HAP-1 (cell line): Measurements from ENCODE around the gene SUSD3.

Experiments used
- DNase-seq, 2 experiments: peaks; one replicate each; pipeline ENCODE4 v3.0.0-alpha.2; 2016 to 2020; ENCODE audit warnings: low spot score in 2 of 2
- H3K27me3 ChIP-seq: fragments of 250-450 bp; sonication (Bioruptor Pico); 2 replicates; pipeline ENCODE4 v1.5.1; 2020; ENCODE audit warnings: low read depth, mild to moderate bottlenecking, moderate library complexity
- H3K36me3 ChIP-seq: fragments of 250-450 bp; sonication (Bioruptor Pico); replicated peaks from 2 replicates; pipeline ENCODE4 v1.5.1; 2020; ENCODE audit warnings: mild to moderate bottlenecking
- H3K4me1 ChIP-seq: fragments of 250-450 bp; sonication (Bioruptor Pico); 2 replicates; pipeline ENCODE4 v1.5.1; 2020; ENCODE audit warnings: mild to moderate bottlenecking
- H3K4me3 ChIP-seq: fragments of 250-450 bp; sonication (Bioruptor Pico); 2 replicates; pipeline ENCODE4 v1.5.1; 2020; ENCODE audit warnings: mild to moderate bottlenecking, moderate library complexity
- H3K9me3 ChIP-seq: fragments of 250-450 bp; sonication (Bioruptor Pico); 2 replicates; pipeline ENCODE4 v1.5.1; 2020; ENCODE audit warnings: mild to moderate bottlenecking, moderate library complexity
- in situ Hi-C: fragments of 300-500 bp; cut with MboI; formaldehyde crosslinking; loops from 3 replicates; pipeline ENCODE4 v1.14.3; 2020; ENCODE audit warnings: low sequenced_read_pairs, inconsistent platforms, mixed read lengths

The SUSD3 gene

DNA sequence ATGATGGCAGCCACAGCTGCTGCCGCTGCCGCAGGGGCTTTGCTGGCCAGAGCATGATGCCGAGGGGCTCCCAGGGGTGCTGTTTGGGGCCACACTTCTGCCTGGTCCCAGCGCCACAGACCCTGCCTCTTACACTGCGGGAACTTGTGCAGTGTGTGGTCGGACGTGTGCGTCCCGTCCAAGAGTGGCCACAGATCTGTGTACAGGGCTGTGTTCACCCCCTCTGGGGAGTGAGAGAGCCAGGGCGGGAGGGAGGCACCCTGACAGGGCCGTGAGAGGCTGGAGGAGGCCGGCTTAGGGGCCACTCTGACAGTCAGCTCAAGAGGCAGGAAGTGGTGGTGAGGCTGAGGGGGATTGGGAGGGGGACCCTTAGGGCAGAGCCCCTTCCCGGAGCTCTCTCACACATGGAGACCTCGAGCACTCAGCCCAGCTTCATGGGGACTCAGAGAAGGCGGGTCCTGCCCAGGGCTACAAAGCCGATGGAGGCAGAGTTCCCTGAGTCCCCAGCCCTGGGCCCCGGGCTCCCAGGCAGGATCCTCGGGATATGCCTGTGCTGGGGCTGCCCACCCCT is 24.4 kb downstream of the SUSD3 start:
- Histone ChIP-seq H3K4me1 (no peaks in the 10 kb centered on the region), H3K4me3 (no peak overlapping the region), H3K9me3 (no peaks in the 10 kb centered on the region), H3K36me3 (no peaks in the 10 kb centered on the region), H3K27me3 (no peaks in the 10 kb centered on the region)
- DNase-seq, result no peak
- in situ Hi-C loops, result no loop called here

DNA sequence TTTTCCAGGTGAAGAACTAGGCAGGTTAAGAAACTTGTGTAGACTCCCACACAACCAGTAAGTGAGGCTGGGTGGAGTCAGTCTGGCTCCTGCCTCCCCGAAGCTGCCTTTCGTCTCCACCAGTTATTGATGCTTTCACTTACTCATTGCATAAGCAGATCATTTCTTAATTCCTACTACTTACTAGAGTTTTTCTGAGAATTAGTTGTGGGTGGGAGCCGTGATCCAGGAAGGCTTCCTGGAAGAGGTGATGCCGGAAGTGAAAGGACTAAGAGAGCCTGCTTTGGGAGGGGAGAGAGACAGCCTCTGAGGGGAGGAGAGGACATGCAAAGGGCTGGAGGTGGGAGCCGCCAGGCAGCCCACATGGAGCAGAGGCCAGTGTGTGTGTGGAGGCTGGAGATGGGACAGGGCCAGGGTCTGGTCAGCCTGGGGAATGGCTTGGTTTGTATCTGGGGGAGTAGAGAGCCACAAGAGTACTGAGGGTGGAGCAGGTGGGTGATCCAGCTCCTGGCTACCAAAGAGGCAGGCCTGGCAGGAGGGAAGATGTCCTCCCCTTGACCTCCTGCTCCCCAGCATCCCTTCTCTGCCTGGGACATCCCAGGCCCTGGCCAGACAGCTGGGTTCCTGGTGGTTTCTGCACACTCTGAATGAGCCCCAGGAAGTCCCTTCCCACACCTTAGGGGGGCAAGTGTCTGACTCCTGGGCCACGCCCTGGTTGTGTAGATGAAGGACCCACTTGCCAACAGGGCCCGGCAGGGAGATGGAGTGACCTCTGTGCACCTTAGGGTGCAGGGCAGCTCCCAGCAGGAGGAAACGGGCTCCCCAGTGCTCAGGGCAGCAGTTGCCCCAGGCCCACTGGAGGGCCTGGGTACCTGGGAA is 25.3 kb downstream of the SUSD3 start:
- Histone ChIP-seq H3K36me3 (no peaks in the 10 kb centered on the region), H3K9me3 (no peaks in the 10 kb centered on the region), H3K4me1 (no peaks in the 10 kb centered on the region), H3K27me3 (no peaks in the 10 kb centered on the region), H3K4me3 (no peak overlapping the region)
- in situ Hi-C loops, result no loop called here
- no peak for DNase-seq

DNA sequence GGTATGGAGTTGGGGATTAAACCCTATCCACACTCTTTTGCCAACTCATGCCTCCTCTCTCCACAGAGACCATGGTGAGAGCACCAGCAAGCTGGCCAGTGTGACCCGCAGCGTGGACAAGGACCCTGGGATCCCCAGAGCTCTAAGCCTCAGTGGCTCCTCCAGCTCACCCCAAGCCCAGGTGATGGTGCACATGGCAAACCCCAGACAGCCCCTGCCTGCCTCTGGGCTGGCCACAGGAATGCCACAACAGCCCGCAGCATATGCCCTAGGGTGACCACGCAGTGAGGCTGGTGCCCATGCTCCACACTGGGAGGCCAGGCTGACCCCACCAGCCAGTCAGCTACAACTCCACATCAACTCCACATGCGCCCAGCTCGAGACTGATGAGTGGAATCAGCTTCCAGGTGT is 26.0 kb downstream of the SUSD3 start:
- in situ Hi-C loops, result no loop called here
- Histone ChIP-seq H3K4me1 (no peaks in the 10 kb centered on the region), H3K36me3 (no peaks in the 10 kb centered on the region), H3K9me3 (no peaks in the 10 kb centered on the region), H3K4me3 (no peak overlapping the region), H3K27me3 (no peaks in the 10 kb centered on the region)
- no peak for DNase-seq

DNA sequence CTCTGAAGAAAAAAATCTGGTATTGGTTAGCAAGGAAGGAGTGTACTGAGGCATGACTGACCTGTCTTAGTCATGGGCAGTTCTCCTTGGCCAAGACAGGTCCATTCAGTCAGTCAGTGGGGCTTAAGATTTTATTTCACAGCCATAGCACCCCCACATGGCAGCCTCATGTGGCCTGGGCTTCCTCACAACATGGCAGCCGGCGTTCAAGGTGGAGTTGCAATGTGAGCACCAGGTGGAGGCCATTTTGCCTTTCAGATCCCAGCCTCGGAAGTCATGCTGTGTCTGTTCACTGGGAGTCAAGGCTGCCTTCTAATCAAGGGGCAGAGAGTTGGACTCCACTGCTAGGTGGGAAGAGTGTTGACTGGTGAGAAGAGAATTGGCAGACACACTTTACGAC is 27.2 kb downstream of the SUSD3 start:
- no peaks in the 10 kb centered on the region for H3K36me3 ChIP-seq
- no peaks in the 10 kb centered on the region for H3K9me3 ChIP-seq
- H3K4me1 ChIP-seq, result no peaks in the 10 kb centered on the region
- DNase-seq, result no peak
- in situ Hi-C loops, result no loop called here
- H3K27me3 ChIP-seq, result no peaks in the 10 kb centered on the region
- H3K4me3 ChIP-seq, result no peak overlapping the region

DNA sequence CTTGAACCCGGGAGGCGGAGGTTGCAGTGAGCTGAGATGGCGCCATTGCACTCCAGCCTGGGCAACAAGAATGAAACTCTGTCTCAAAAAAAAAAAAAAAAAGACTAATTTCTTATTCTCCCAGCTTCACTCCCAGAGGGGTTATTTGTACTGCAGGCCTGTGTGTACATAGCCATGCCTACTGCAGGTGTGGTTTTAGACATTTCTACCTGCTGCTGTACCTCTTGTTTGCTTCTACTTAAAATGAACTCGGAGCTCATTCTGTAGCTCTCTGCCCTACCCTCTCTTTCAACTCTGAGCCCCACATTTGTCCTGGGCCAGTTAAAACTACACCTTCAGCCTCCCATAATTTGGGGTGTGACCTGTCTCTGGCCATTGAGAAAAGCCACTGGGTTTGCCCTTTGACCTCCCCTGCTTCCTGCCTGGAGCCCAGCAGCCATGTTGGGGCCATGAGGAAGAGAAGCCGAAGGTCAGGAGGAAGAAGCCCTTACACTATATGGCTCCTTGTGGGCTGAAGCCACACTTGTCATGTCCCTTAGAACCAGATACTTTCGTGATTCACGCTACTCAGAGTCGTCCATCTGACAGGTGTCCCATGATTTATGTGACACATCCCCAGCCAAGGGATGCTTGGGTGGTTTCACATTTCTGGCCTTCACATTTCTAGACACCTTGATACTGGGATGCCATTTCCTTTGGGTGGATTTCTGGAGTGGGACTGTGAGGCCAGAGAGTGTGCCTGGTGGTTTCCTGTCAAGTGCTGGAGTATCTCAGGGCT is 28.1 kb downstream of the SUSD3 start:
- Histone ChIP-seq H3K4me3 (no peak overlapping the region), H3K9me3 (no peaks in the 10 kb centered on the region), H3K27me3 (no peaks in the 10 kb centered on the region), H3K36me3 (no peaks in the 10 kb centered on the region), H3K4me1 (no peaks in the 10 kb centered on the region)
- in situ Hi-C loops, result no loop called here
- DNase-seq, result no peak

DNA sequence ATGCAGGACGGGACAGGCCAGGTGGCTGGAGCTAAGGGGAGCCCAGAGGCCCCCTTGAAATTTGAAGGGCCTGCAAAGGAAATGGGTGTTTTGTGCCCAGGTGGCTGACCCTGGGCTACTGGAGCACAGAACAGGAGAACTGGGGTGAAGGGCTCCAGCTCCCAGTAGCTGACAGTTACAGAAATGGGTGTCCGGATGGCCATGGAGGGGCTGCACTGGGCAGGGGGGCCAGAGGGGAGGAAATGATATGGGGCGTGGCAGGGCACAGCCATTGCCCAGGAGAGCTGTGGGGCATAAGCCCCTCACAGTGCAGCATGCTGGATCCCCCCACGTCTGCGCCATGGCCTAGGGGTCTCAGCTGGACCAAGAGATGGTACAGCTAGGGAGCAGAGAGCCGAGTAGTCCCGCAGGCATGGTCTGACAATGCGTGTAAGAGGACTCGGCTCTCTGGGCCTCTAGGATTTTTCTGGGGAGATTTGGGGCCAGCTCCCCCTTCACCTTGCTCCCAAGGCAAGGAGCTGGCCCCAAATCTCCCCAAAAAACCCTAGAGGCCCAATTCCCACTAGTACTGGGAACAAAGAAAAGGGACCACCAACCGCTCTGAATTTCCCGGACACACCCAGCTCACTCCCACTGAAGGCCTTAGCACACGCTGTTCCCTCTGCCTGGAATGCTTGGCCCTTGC is 29.6 kb downstream of the SUSD3 start:
- H3K36me3 ChIP-seq, result no peaks in the 10 kb centered on the region
- H3K27me3 ChIP-seq, result no peaks in the 10 kb centered on the region
- H3K9me3 ChIP-seq, result no peaks in the 10 kb centered on the region
- no peaks in the 10 kb centered on the region for H3K4me1 ChIP-seq
- no peak for DNase-seq
- in situ Hi-C loops, result no loop called here
- no peak overlapping the region for H3K4me3 ChIP-seq

DNA sequence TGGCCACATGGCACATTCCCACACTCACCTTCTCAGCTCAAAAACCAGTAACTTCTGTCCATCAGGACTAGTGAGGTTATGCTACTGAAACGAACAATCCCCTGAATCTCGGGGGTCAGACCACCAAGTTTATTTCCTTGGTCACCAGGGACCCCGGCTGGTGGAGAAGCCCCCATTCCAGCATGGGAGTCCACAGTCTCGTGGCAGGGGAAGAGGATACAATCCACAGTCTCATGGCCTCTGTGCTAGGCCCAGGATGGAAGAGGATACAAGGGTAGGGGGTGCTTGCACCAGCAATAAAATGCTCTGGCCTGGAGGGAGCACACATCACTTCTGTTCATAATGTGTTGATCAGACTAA is 30.1 kb downstream of the SUSD3 start:
- no peaks in the 10 kb centered on the region for H3K27me3 ChIP-seq
- DNase-seq, result no peak
- H3K4me3 ChIP-seq, result no peak overlapping the region
- no peaks in the 10 kb centered on the region for H3K9me3 ChIP-seq
- H3K36me3 ChIP-seq, result no peaks in the 10 kb centered on the region
- in situ Hi-C loops, result no loop called here
- no peaks in the 10 kb centered on the region for H3K4me1 ChIP-seq

DNA sequence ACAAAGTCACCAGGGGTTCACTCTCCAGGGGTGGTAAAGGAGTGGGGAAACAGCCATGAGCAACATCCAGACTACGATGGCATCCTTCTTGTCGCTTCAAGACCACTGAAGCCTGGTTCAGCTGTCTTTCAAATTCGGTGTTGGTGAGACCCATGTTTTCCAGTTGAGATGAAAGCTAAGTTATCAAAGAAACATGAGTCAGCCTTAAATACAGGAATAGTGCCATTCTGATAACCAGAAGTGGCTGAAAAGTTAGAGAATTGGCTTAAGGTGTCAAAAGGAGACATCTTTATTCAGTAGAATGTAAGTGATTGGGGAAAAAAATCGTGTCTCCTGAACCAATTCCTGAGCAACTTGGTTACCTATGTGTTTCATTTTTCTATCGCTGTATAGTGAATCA is 30.5 kb downstream of the SUSD3 start:
- Histone ChIP-seq H3K9me3 (no peaks in the 10 kb centered on the region), H3K4me1 (no peaks in the 10 kb centered on the region), H3K27me3 (no peaks in the 10 kb centered on the region), H3K36me3 (no peaks in the 10 kb centered on the region), H3K4me3 (no peak overlapping the region)
- no peak for DNase-seq
- in situ Hi-C loops, result no loop called here

DNA sequence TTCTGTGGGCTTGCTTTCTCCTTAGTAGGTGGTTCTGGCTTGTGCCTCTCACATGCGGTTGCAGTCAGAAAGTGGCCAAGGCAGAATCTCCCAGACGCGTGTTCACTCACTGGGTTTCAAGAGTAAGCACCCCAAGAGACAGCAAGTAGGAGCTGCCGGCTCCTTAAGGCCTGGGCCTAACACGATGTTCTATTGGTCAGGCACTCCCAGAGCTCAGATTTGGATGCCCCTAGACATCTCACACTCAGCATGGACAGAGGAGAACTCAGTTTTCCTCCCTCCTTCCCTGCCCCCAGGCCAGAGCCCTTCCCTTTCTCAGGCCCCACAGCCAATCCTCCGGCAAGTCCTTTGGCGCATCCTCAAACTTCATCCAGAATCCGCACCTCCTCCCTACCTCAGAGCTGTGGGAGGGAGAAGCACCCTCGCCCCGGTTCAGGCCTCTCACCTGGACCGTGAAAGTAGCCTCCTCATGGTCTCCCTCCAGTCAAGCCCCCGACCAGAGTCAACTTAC is 31.0 kb downstream of the SUSD3 start:
- in situ Hi-C loops, result no loop called here
- no peaks in the 10 kb centered on the region for H3K9me3 ChIP-seq

DNA sequence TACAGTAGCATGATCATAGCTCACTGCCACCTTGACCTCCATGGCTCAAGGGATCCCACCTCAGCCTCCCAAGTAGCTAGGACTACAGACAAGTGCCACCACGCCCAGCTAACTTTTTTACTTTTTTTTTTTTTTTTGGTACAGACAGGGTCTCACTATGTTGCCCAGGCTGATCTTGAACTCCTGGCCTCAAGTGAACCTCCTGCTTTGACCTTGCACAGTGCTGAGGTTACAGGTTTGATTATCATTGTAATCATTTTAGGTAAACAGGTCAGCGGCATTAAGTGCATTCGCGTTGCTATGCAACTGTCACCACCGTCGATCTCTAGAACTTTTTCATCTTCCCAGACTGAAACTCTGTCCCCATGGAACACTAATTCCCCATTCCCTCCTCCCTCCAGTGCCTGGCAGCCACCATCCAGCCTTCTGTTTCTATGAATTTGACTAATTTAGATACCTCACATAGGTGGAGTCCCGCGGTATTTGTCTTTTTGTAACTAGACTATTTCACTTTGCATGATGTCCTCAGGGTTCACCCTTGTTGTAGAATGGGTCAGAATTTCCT is 31.7 kb downstream of the SUSD3 start:
- in situ Hi-C loops, result no loop called here
- no peak for DNase-seq
- no peak overlapping the region for H3K4me3 ChIP-seq
- H3K4me1 ChIP-seq, result peaks cover 4% of the 10 kb centered on the region; the same call in 1 of the 2 replicates
- no peaks in the 10 kb centered on the region for H3K27me3 ChIP-seq
- H3K36me3 ChIP-seq, result no peaks in the 10 kb centered on the region
- no peaks in the 10 kb centered on the region for H3K9me3 ChIP-seq

More for the DNA sequence above, 31.0 kb downstream of the SUSD3 start:
- no peaks in the 10 kb centered on the region for H3K4me1 ChIP-seq
- H3K36me3 ChIP-seq, result no peaks in the 10 kb centered on the region
- no peaks in the 10 kb centered on the region for H3K27me3 ChIP-seq
- DNase-seq, result no peak
- H3K4me3 ChIP-seq, result no peak overlapping the region

DNA sequence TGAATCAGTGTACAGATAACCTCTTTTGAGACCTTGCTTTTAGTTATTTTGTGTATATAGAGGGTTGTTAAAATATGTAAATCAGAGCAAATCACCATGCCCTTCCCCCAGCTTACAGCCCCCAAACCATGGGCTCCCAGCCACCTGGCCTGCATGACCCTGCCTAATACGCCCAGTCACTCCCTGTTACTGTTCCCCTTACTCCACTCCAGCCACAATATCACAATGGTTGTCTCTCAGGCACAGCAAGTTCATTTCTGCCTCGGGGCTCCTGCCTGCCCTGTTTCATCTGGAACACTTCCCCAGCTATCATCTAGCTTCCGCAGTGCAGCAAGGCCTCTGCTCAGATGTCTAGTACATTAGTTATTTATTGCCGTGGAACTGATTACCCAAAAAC is 32.6 kb downstream of the SUSD3 start:
- Histone ChIP-seq H3K4me1 (peaks cover 4% of the 10 kb centered on the region; the same call in 1 of the 2 replicates), H3K4me3 (no peak overlapping the region)
- in situ Hi-C loops, result no loop called here

DNA sequence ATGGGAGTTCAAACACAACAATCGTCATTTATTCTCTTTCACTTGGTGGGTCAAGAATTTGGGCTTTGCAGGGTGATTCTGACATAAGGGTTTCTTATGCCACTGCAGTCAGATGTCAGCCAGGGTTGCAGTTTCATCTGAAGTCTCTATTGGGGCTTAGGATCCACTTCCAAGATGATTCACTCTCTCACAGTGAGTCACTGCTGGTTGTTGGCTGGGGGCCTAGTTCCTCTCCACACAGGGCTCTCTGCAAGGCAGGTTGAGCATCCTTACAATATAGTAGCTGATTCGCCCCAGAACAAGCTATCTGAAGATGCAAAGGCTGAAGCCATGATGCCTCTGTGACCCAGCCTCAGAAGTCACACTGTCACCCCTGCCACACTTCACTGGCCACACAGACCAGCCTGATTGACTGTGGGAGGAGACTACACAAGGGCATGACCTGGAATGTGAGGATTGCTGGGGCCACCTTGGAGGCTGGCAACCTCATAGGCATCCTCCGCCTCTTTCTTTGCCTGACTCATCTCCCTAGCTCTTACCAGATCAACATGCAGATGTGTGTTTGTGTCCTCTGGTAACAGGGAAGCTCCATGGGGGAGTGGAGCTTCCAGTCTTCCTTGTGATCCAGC is 33.1 kb downstream of the SUSD3 start:
- Histone ChIP-seq H3K36me3 (no peaks in the 10 kb centered on the region; the same call in 1 of the 2 replicates), H3K4me1 (peaks cover 4% of the 10 kb centered on the region; the same call in 1 of the 2 replicates), H3K27me3 (no peaks in the 10 kb centered on the region), H3K4me3 (no peak overlapping the region), H3K9me3 (no peaks in the 10 kb centered on the region)
- in situ Hi-C loops, result no loop called here
- DNase-seq, result no peak

More for the DNA sequence above, 32.6 kb downstream of the SUSD3 start:
- no peaks in the 10 kb centered on the region for H3K9me3 ChIP-seq
- H3K36me3 ChIP-seq, result no peaks in the 10 kb centered on the region
- no peak for DNase-seq
- H3K27me3 ChIP-seq, result no peaks in the 10 kb centered on the region
